HG03571 (cell line): ENCODE results near the gene FAM151B.
"Not testable (repeated sequence)": the region's sequence is repeated elsewhere in the genome, so short reads cannot be mapped to it uniquely, and the experiment has no call there.

ENCODE experiments used
- ATAC-seq: cut with Tn5 transposase; IDR thresholded peaks from one replicate; pipeline ENCODE4 v1.9.1; 2021; ENCODE audit not compliant: unreplicated experiment

The FAM151B gene

GRCh38 chr5:80502800-80503199 is 14.9 kb downstream of the FAM151B start:
- ATAC-seq: no peak

DNA sequence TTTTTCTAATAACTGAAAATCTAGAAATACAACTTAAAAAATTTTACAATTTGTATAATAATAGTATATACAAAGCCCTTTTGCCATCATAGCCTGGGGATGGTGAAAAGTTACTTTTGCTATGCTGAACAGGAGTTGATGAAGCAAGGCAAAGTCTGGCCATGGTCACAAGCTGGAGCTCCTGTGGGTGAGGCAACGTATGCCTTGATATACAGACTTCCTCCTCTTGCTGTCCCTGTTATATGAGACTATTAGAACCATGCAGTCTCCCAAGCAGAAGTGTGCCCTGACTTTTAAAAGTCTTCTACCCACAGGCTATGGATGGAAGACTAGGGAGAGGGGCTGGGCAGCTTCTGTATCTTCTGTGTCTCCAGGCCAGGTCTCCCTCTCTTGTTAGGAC is 15.7 kb downstream of the FAM151B start:
- ATAC-seq: no peak

DNA sequence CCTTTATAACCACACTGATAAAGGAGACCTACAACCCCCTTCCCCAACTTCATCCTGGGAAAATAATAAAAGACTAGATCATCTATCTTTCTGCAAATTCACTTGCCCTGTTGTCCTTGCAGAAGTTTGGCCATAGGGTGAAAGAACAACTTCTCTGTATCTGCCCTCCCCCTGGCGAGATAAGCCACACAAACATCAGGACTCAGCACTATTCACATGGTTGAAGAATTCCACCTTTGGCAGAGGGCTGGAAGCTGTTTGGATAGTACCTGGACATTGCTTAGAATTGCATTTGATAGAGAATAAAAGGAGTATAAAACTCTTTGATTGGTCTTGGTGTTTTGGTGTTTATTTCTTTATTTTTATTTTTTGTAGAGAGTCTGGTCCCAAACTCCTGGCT is 16.9 kb downstream of the FAM151B start:
- no peak for ATAC-seq

GRCh38 chr5:80507663-80508062 is 19.8 kb downstream of the FAM151B start:
- no peak for ATAC-seq

DNA sequence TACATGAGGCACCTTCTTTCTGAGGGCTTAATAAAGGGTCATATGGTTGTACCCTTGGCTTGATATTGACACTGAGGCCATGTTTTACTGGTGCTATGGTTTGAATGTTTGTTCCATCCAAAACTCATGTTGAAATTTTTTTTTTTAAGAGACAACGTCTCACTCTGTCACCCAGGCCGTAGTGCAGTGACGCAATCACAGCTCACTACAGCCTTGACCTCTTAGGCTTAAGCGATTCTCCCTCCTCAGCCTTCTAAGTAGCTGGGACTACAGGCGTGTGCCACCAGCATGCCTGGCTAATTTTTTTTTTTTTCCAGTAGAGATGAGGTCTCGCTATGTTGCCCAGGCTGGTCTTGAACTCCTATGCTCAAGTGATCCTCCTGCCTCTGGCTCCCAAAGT is 20.9 kb downstream of the FAM151B start:
- ATAC-seq: no peak

DNA sequence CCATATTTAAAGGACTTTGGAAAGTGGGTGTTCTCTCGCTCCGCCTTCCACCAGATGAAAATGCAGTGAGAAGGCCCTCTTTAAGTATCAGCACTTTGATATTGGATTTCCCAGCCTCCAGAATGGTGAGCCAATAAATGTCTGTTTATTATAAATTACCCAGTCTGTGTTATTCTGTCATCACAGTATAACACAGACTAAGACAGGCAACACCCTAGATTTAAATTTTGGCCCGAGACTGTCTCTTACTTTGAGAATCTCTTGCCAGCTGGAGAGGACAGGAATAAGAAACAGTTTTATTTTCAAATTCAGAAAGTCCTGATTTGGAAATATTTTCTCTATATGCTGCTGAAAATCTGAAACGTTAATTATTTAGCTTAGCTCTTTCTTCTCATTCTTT is 21.5 kb downstream of the FAM151B start:
- no peak for ATAC-seq

- ATAC-seq: no peak
Observed at GRCh38 chr5:80516826-80517225, 28.9 kb downstream of the FAM151B start.

GRCh38 chr5:80540691-80541090 is 52.8 kb downstream of the FAM151B start:
- ATAC-seq: no peak

DNA sequence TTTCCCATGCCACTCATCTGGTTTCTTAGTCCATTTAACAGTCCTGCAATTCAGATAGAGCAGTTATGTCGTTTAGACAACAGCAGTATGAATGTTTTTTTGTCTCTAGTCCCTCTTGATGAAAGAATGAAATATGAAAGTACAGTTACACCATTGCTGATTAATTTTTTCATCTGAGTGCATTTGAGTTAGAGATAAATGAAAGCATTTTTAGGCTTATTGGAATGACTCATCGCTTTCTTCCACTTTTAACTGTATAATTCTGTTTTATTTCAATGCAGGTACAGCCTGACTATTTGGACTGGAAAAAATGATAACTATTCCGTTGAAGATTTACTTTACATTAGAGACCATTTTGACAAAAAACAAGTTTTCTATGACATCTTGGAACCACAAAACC is 53.5 kb downstream of the FAM151B start:
- no peak for ATAC-seq

GRCh38 chr5:80554646-80555045 is 66.7 kb downstream of the FAM151B start:
- no peak for ATAC-seq

DNA sequence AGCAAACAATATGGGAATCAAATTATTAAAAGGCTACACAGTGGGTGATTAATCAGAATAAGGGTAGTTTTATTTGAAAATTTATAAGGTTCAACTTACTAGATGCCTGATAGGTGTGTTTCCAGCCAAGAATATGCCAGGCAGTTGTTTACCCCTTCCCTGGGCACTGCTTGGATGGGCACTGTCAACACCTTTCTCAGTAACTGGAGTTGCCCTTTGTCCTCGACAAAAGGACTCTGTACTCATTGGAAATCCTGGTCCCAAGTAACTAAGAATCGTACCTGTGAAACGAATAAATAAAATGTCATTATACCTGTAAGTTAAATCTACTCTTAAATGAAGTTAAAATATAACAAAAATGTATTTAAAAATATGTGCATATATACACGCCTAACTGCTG is 67.2 kb downstream of the FAM151B start:
- ATAC-seq: no peak

GRCh38 chr5:80559244-80559643 is 71.3 kb downstream of the FAM151B start:
- ATAC-seq: no peak

GRCh38 chr5:80565330-80565729 is 77.4 kb downstream of the FAM151B start:
- ATAC-seq: no peak

DNA sequence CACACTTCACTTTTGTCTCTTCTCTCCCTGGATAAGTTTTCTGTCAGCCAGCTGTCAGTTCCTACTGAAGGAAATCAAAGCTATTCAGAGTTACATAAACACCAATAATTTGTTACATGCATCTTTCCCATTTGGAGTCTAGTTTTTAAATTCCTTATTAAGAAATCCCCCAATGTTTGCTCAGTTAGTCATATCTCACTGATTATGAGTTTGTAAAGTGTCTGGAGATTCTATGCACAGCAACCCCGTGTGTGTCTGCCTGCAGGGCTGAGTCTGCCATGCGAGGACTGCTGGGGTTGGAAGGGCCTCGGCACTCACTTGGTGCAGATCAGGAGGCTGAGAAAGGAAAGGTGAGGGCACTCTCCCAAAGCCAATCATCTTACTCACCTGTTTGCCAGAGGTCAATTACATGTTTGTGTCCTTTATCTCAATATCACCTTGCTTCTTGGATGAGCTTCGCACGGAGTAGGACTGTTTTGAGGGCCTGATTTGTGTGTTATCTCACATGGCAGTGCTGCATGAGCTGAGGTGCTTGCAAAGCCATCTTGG is 78.9 kb downstream of the FAM151B start:
- ATAC-seq: no peak

DNA sequence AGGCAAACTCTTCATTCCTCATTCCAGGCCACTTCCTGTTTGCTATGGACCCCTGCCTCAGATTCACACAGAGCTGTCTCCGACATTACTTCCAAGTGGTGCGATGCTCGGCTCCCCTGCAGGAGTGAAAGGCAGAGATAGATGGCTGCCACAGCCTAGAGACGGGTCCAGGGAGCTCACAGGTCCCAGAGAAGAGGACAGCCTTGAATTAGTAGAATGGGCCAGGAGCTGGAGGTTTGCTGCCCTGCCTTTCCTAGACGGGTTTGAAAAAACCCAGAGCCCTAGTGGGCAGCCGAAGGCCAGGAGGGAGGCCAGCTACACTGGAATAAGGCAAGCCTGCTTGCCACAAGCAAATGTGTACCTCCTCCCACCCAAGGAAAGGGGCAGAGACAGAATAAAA is 80.4 kb downstream of the FAM151B start:
- ATAC-seq: no peak

DNA sequence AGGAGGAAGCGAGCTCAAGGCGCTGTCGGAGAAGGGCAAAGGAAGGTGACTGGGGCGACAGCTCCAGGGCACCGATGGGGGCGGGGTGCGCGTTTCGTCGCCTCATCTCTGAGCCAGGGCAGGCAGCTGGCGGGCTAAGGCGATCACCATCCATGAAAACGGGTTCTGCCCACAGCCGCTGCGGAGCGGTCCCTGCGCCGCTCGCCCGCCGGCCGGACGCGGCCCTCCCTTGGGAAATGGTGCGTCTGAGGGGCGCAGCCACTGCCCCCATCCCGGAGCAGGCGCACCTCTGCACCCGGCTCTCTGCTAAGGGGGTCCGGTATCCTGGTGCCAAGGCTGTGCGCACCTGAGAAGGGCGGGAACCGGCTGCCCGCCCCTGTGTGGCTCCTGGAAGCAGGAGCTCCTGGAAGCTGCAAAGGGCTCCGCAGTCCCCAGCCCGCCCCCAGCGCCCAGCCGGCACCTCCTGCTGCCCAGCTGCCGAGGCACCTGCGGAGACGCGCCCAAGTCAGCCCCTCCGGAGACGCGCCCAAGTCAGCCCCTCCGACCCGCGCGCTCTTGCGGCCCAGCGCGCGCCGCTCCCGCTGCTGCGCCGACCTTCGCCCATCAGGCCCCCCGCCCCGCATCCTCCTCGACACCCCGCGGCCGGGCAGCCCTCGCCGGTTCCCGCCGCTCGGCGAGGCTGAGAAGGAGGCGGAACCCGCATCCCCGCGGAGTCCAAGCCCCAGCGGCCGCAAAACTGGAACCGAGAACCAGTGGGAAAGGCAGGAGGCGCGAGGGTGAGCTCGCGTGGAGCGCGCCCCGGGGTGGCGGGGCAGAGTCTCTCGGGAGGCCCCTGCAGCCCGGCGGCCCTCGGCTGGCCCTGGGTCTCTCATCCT is 81.4 kb downstream of the FAM151B start:
- no peak for ATAC-seq

DNA sequence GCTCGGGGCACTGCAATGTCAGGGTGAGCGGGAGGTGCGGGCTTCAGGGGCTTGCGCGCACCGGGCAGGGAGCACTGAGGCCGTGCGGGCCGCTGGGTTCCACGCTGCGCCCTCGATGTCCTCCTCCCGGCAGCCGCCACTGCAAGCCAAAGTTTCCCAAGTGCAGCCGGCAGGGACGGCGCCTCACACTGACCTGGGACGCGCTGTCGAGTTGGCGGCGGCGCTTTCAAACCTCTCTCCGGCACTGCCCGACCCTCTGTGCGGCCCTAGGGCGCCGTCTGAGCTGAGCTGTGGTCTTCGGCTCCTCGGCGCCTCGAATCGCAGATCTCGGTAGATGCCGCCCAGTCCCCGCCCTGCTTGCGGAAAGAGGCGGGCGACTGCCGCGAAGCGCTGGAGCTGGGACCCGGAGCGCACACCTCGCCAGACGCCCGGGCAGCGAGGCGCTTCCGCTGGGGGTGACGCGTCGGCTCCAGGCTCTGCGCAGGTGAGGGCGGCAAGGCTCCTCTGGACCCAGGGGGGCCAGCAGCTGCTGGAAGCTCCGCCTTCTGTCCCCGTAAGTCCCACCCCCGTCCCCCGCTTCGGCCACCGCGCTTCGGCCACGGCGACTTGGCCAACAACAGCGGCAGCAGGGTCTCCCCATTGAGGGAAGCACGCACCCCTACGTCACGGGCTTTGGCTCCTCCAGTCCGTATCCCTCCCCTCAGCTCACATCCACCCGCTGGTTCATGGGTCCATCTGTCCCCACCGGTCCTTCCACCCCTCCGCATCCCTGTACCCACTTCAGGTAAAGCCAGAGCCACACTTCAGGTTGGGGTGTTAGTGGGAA is 82.3 kb downstream of the FAM151B start, which contains the start of gene ANKRD34B:
Gene ANKRD34B, minus strand, starts transcription at position 320 of the 826 bp plus-strand sequence. CDS start 10,261 bp downstream, outside the sequence.
- no peak for ATAC-seq

DNA sequence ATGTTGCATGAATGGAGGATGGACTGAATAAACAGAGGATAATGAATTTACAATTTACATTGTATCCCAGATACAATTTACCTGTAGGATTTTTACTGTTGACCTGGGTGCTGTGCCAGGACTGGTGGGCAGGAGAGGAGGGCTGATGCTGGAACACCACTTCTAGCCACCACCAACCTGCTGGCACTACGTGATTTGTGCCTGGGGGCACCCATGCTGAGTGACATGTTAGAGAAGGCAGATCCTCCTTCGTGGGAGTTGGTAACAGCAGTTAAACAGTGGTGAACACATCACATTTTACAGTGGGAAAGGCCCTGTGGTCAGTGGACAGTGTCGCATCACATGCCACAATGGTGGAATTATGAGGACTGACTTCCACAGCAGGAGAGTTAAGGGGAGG is 85.2 kb downstream of the FAM151B start:
- ATAC-seq: no peak

DNA sequence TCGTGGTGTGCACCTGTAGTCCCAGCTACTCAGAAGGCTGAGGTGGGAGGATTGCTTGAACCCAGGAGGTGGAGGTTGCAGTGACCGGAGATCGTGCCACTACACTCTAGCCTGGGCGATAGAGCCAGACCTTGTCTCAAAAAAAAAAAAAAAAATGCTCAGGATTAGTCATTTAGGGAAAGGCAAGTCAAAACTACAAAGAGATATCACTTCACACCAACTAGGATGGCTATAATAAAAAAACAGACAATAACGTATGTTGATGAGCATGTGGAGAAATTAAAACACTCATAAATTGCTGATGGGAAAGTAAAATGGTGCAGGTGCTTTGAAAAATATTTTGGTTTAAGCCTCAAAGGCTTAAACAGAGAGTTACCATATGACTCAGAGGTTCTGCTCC is 88.5 kb downstream of the FAM151B start:
- ATAC-seq: no peak

GRCh38 chr5:80577707-80578106 is 89.8 kb downstream of the FAM151B start:
- ATAC-seq: no peak

- no peak for ATAC-seq
Observed at GRCh38 chr5:80579050-80579449, 91.2 kb downstream of the FAM151B start.

GRCh38 chr5:80580291-80580690 is 92.4 kb downstream of the FAM151B start:
- ATAC-seq: not testable (repeated sequence)
